Activated CD4-positive, alpha-beta T cell treated with anti-CD3 and anti-CD28 coated beads, Interleukin-2, amount 50 U/mL, for 4 hours (primary cell): Measurements from ENCODE around the gene PHC2.

Experiments used
- DNase-seq, 2 experiments: peaks; one replicate each; pipeline ENCODE4 v3.0.0-alpha.2; 2020

PHC2 gene

DNA sequence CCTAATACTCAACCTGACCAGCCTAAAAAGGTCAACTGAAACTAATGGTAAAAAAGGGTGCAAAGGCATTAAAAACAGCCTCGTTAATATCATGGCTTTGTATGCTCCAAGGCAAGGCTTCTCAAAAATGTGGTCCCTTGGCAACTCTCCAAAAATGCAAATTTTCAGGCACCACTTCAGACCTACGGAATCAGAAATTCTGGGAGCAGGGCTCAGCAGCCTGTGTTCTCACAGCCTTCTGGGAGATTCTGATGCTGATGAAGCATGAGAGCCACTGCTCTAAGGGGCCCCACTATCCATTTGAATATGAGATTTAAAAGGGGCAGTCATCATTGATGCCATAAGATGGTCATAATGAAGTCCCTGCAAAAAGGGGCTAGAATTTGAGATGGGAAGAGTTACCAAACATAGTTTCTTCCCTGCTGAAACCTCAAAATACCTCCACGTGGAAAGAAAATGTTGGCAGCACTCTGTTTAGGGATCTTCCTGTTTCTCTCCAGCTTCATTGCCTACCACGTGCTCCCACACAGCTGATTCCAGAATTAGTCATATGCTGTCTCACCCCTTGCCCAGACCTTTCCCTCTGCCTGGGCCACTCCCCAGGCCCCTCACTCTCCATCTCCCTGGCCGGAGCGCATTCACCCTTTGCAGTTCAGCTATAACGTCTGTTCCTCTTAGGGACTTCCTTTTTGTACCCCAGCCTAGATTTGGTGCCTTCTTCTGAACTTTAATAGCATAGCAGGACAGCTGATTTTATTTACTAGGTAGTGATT, 46.7 kb downstream of the PHC2 start:
- DNase-seq = no peak

DNA sequence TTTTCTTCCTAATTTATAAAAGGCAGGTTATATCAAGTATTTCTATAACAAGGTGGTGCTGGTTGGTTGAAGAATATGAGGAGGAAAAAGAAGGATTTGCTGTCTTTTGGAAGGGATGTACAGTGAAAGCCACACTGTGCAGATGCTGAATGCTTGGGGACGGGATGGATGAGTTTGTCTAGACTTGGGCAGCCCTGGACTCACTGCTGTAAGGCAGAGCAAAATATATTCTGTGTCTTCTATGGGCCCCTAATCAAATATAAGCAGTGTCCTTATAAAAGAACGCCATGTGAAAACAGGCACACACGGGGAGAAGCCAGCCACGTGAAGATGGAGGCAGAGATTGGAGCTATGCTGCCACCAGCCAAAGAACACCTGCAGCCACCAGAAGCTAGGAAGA, 47.4 kb downstream of the PHC2 start:
- DNase-seq = no peak

DNA sequence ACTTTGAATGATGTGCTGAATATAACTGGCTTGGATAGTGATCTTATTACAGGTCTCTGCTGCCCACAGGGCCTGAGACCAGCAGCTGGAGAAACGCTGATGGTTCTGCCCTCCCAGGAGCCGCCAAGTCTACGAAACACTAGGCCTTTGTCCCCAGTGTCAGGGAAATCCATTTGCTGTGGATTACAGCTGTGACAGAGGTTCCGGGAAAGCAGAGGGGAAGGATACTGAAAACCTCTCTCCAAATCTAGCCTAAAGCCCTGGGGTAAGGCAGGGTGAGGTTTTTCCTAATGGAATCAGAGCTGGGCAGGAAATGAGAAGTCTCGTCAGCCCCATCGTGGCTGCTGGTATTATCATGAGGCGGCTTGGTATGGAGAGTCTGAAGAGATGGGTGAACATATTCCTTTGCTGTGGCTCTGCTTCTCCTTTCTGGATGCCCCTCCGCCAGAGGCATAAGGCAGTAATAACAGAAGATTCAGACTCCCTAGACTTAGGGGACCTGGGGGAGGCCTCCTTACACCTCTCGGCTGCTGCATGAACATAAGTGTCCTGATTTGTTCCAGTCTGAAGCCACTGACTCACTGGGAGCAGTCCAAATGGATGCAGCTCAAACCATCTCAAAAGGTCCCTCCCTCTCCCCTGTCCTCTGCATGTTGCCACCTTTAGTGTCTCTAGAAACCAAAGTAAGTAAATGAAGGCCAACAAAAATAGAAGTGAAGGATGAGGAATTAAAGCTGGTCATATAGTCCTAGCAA, 48.1 kb downstream of the PHC2 start:
- no peak for DNase-seq

DNA sequence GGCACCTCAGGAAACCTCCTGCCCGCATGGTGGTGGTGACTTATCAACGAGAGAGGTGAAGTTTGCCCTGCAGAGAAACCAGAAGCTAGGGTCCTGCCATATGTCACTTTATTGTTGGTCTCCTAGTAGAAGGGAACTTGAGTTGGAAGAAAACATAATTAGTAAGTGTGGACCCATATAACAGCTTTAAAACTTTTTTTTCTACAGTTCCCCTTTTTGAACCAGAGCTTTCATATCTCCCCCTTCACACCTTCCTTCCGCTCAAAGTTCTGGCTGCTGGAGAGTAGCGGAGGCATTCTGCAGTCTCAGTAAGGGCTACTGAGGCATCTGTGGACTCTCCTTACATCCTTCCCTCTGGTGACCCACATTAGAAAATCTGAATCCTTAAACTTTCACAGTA, 48.9 kb downstream of the PHC2 start:
- no peak for DNase-seq

DNA sequence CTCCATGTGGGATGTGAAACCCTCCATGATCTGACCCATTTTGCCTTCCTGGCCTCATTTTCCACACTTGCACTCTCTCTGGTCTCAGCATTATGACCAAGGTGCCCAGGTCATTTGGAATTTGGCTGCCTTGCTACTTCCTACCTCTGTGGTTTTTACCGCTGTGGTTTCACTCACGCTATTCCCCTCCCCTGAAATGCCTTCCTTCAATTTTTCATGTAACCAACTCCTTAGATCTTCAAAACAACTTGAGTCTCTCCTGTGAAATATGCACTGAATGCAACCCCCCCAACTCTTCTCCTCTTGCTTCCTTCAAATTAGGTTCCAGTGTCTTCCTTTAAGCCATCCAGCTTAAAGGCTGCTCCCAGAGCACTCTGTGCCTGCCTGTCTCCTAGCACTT, 50.1 kb downstream of the PHC2 start:
- DNase-seq = no peak

DNA sequence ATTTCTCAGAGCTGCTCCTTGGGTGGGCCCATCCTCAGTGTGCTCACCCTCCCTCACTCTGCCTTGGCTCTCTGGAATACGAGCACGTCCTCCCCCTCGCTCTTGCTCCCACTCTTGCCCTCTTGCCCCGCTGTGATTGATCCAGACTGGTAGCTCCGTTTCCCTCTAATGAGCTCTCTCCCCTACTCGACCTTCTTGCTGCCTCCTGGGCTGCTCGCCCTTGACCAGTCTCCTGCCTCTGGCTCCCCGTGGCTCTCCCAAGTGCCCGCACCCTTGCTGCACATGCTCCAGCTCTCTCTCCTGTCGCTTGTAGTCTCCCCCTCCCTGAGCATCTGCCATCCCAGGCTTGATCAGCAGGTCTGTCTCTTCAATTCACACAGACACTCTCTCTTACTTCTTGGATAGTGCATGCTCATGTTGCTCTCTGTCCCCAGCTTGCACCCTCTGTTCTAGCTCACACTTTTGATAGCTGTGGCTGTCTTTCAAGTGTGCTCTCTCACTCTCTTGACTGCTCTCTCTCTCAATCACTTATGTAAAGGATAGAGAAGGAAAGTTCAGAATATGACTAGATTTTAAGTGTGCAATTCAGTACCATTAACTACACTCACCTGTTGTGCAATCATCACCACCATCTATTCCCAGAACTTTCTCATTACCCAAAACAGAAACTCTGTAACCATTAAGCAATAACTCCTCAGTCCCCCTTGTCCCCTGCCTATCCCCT, 51.1 kb downstream of the PHC2 start:
- DNase-seq = no peak

DNA sequence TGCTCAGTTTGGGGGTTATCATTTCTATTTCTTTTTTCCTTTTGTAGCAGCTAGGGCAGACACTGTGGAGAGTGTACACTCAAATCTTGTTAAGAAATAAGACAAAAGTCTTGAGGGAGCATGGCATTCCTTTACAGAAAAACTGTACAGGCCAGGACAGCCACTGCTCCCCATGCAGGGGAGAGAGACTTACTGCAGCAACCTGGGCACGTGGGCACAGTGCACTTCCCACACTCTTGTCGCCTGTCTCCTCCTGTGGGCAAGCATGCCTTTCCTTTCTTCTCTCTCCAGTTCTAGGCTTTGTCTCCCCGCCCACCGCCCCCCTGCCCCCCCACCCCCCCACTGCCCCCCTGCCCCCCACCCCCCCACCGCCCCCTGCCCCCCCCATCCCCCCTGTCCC, 51.9 kb downstream of the PHC2 start:
- DNase-seq = no peak

DNA sequence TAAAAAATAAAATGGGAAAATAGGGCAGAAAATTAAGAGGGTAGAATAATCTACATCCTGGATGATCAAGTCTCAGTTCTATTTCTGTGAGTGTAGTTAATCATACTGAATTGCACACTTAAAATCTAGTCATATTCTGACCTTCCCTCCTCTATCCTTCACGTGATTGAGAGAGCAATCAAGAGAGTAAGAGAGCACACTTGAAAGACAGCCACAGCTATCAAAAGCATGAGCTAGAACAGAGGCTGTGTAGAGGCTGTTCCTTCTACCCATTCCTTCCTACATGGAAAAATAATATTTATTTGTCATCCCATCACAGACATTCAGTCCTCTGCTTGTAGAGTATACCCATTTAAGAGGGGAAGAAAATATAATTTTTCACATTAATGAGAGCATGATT, 52.4 kb downstream of the PHC2 start:
- DNase-seq = no peak

DNA sequence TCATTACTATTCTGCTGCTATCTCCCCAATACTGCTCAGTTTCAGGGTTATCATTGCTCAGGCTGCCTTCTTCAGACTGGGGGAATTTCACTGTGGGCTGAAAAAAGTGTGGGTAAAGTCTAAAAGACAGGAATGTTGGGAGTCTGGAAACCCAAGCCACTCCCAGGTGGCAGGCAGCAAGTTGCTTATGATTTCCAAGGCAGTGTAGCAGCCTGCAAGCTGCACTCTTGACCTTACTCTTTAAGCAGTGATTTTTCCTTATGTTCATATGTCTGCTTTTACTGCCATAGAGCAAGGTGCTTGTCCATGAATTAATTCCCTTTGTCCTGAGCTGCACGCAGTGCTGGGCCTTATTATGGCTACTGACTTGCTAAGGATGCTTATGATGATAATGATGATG, 53.1 kb downstream of the PHC2 start:
- no peak for DNase-seq

DNA sequence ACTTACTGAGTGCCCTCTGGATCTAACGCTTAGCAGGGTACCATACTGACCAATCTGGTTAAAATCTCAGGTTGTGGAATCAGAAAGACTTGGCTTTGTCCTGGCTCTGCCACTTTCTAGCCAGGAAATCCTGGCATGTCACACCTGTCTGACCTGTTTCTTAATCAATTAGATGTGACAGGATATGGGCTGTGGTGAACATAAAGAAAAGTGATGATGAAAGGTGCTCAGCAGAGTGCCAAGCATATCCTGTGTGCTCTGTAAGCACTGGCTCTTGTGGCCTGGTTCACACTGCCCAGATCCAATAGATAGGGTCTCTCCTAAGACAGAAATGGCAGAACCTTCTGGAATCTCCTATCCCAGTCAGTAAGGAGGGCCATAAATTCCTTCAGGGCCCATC, 53.9 kb downstream of the PHC2 start:
- DNase-seq = no peak

DNA sequence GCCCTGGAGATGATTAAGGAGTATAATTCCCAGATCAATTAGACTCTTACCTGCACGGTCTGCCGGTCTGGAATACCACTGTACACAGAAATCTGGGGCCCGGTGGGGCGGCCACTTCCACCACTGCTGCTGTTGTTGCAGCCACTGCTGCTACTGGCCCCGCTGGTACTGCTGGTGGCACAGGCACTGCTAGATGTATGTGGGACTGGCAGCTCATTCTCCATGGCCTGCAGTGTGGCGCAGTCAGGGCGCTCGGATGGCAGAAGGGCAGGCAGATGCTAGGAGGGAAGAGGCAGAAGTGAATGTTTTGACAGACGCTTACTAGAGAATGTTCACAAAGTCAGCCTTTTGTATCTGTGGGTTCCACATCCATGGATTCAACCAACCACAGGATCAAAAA, 55.6 kb downstream of the PHC2 start:
- DNase-seq = no peak

DNA sequence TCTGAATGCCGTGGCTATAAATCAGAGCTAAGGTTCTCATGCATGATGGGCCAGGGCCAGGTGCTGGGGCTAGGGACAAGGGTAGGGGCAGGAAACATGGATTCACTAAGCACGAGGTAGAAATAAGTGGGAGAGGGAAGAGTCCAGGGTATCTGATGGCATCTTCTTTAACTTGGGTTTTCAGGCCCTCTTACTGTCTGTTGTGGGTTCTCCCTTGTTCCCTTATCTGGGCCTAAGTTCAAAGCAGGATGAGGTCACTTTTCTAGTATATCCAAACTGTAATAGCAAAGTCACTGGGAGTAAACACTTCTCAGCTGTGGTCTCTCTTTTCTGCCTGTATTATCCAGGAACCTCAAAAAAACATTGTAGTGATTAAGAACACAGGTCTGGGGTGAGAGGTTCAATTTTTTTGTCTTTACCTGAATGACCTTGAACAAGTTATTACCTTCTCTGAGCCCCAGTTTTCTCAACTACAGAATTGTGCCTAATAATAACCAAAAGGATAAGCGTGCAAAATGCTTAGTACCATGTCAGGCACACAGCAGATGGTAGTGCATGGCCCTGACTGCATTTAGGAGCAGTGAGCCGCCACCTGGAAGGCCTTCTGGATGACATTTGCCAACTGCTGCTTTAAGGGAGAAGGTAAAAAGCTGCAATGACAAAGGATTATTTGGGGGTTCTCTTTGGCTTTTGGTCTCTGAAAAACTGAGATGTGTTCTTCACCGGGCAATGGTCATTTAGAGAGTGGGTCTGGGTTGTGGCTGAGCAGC, 56.4 kb downstream of the PHC2 start:
- no peak for DNase-seq

DNA sequence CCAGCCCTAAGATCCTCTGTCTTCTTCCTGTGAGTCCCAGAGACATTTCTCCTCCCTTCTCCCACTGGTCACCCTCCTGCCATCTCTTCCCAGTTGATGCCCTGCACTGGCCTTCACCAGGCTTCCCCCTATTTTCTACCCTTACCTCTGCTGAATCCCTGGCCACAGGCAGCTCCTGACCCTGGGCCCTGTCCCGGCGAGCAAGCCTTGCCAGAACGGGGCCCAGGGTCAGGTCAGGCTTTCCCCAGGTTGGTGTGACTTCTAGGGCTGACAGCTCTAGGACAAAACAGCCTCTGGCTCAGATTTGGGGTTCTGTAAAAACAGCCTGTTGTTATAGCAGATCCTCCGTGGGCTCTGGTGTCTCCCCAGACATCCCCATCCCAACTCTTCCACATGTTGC, 57.3 kb downstream of the PHC2 start:
- no peak for DNase-seq

DNA sequence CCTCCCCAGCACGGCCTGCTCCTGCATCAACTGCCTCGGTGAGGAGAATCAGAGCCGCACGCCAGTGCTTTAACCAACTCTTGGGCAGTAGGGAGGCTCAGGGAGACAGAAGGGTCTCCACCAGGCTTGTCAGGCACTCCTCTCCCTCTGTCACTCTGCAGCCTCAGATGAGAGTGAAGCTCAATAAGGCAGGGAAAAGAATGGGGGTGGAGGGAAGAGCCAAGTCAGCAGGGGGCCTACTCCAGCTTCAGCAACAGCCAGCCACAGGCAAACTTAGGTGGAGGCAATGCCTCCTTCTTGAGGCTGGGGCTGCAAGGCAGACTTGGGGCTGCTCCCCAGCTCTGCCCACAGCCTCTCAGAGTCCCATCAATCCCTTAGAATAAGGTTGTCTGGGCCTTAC, 58.2 kb downstream of the PHC2 start:
- DNase-seq = no peak

DNA sequence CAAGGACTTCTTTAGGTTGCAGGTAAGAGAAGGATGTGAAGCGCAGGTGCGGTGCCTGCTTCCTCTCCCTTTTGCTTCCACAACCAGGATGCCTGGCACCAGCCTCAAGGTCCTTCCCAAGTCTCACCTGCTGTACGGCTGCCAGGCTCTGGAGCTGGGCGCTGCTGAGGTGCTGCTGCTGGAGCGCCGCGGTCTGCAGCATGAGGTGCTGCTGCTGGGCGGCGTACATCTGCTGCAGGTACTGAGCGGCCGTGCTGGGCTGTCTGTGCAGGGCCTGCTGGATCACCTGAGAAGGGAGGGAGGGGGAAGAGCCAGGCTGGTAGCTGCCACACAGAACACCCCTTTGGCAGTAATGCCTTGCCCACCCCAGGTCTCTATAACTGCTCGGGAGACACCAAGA, 58.7 kb downstream of the PHC2 start:
- no peak for DNase-seq

DNA sequence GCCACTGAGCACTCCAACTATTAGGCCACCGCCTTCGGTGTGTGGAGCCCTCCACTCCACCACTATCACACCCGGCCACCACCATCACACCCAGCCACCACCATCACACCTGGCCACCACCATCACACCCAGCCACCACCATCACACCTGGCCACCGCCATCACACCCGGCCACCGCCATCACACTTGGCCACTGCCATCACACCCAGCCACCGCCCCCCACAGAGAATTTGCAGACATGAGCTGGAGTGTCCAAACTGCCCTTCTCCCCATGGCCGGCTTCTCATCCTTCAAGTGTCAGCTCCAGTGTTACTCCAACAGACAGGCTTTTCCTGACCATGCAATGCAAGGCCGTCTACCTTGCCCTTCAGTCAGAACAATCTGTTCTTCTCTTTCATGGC, 59.6 kb downstream of the PHC2 start:
- no peak for DNase-seq

DNA sequence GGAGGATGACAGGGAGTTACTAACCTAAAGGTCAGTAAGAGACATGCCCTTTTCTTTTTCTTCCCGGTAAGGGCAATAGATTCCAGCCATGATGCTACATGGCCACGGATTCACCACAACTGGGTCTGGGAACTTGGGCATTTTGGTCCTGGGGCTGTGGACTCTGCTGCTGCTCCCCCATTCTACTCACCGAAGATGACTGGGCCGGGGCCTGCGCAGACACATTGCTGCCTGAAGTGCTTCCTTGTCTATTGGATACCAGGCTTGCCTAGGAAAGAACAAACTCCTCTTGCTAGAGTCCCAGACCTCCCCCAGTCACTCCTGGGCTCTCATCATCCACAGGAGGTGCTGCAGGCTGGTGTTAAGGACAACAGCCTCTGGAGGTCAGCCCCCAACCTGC, 60.1 kb downstream of the PHC2 start:
- no peak for DNase-seq

DNA sequence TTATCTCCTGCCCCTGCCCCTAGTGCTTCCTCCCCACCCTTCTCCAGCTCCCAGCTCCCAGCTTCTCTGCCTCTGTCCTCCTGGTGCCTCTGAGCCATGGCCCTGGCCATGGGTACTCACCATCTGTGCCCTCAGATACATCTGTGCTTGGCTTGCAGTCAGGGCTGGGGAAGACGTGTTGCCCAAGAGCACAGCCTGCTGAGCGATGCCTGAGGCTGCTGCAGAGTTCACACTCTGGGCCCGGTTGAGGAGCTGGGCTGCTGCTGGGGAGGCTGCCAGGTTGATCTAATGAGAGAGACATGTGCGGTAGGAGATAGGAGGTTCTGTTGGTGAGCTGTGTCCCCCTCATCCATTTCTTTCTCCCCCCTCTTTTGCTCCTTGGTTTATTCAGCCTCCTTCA, 60.6 kb downstream of the PHC2 start:
- DNase-seq = no peak

DNA sequence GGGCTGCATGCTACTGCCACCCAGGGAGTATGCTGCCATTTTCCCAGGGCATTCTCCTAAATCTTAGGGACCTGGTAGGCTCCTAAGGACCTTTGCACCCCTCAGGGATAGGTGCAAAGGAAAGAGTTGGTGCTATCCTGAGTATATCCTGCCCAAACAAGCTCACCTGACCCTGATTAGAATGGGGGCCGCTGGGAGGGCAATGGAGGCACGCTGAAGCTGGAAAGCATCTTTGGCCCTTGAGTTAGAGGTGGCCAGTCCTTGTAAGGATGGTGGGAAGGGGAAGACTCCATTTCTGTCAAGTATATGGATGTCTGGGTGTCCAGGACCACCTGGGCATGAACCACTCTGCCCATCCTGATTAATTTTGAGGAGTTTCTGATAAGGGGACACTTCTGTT, 61.1 kb downstream of the PHC2 start:
- no peak for DNase-seq

DNA sequence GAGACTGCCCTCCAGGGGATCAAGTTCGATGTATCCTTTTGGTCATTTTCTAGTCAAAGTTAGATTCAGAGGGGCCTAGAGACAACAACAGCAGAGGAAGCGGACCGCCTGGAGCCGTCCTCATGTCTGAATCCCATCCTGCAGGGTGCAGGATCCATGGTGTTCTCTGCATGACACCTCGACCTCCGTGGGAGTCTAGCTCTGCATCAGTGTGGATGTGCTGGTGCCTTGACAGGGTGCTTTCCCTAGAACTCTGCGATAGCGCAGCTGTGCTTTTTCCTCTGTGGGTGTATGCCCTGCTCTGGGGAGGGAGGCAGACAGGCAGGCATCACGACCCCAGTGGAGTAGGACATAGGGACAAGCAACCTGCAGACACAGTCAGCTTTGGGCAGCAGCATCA, 61.8 kb downstream of the PHC2 start:
- DNase-seq = no peak

DNA sequence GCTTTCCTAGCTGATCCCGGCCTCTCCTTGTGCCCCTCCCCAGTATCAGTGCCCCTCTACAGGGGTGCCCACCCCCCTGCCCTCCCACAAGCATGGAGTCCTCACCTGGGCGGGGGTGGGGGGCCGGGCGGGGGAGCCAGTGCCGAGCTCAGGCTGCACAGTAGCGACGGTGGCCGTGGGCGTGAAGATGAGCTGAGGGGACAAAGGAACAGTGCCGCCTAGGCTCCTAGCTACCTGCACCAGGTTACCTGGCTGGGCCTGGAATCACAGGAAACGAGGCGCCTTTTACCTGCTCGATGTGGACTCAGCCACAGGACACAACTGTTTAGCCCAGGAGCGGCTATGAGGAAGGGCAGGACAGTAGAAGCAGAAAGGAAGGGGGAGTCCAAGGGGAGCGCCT, 62.5 kb downstream of the PHC2 start:
- no peak for DNase-seq

DNA sequence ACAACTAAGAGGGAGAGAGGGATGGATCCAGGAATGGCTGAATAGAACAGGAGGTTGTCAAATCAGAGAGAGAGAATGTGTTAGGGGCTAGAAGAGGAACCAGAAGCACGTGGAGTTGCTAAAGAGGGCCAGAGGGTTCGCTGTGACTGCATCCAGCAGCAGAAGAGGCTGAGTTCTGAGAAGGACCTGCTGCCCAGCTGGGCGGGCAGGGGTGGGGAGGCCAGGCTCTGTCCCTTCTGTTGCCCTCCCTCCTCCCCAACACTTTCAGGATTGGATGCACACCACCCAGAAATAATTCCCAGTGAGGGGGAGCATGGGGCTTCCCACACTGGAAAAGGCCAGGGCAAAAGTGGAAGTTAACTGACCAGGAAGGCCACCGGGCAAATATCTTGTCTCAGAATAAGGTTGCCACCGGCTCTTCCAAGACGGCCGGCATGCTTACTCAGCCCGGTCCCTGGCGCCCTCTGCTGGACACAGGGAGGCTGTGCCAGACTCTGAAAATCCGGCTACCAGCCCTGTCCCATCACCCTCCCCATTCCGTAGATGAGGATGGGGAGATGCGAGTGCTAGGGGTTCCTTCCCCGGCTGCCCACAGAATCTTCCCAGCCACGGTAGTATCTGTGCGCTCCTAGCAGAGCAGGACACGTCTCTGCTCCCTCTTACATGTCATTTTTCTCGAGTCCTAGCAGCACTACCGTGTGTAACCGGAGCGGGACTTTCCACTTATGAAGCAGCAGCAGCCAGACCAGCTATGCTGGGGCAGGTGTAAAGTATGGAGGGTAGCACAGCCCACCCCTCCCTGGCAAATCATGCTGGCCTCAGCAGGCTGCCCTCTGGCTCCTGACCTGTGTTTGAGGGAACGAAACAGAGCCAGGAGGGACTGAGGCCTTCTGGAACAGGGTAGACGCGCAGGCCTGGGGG, 63.1 kb downstream of the PHC2 start:
- peak; percentile 83 to 86 for DNase-seq
